ENCODE data around the gene CAT. TPM values are rescaled to one million over a fixed set of nuclear protein-coding genes. Genes with fewer than 3 reads are reported as not detected.
"Not testable (repeated sequence)": the region's sequence is repeated elsewhere in the genome, so short reads cannot be mapped to it uniquely, and the experiment has no call there.

Gene CAT
- total RNA-seq, 1 donor from 2014 or later: not detected

DNA sequence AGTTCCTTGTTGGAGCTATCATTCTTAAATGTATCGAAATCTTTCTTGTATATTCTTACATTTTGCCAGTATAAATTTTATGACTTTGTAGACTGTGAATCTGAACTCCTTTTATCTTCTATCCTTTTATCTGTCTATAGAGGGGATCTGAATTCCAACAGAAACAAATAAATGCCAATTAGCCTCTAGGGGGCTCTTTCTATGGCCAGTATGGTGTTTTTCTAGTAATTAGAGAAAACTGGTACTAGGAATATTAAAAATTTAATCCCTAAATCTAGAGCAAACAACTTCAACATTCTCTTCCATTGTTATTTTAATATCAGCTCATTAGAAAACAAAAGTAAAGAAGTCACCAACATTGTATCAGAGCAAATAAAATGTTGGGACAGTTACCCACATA, 21.5 kb upstream of the CAT start:
- Histone ChIP-seq H3K4me3 (no peak overlapping the region), H2AFZ (replicated peaks) (no peak overlapping the region), H3K27ac (no peak overlapping the region), H4K20me1 (ENCODE audit: low read depth) (no peaks in the 10 kb centered on the region), H3K36me3 (no peaks in the 10 kb centered on the region), H3K27me3 (no peaks in the 10 kb centered on the region), H3K79me2 (ENCODE audit: low read depth) (no peaks in the 10 kb centered on the region), H3F3A (ENCODE audit: low read depth) (no peaks in the 10 kb centered on the region), H3K4me1 (no peaks in the 10 kb centered on the region), H3K9ac (no peak overlapping the region), H3K4me2 (no peak overlapping the region), H3K9me3 (ENCODE audit: low read depth) (peaks cover 9% of the 10 kb centered on the region)
- Mint-ChIP-seq H3K36me3 (no peaks in the 10 kb centered on the region), H3K4me1 (no peaks in the 10 kb centered on the region), H3K27me3 (ENCODE audit: insufficient read depth, low read depth) (peaks cover 2% of the 10 kb centered on the region), H3K27ac (no peak overlapping the region), H3K4me3 (no peak overlapping the region), H3K9me3 (peaks cover 20% of the 10 kb centered on the region)
- DNase-seq (ENCODE audit: low spot score): no peak
- no peak for TF ChIP-seq EZH2phosphoT487 (IDR thresholded peaks at IDR 0.05)
- TF ChIP-seq, protein P1, sequence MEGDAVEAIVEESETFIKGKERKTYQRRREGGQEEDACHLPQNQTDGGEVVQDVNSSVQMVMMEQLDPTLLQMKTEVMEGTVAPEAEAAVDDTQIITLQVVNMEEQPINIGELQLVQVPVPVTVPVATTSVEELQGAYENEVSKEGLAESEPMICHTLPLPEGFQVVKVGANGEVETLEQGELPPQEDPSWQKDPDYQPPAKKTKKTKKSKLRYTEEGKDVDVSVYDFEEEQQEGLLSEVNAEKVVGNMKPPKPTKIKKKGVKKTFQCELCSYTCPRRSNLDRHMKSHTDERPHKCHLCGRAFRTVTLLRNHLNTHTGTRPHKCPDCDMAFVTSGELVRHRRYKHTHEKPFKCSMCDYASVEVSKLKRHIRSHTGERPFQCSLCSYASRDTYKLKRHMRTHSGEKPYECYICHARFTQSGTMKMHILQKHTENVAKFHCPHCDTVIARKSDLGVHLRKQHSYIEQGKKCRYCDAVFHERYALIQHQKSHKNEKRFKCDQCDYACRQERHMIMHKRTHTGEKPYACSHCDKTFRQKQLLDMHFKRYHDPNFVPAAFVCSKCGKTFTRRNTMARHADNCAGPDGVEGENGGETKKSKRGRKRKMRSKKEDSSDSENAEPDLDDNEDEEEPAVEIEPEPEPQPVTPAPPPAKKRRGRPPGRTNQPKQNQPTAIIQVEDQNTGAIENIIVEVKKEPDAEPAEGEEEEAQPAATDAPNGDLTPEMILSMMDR (IDR thresholded peaks at IDR 0.05): peak; percentile 33

DNA sequence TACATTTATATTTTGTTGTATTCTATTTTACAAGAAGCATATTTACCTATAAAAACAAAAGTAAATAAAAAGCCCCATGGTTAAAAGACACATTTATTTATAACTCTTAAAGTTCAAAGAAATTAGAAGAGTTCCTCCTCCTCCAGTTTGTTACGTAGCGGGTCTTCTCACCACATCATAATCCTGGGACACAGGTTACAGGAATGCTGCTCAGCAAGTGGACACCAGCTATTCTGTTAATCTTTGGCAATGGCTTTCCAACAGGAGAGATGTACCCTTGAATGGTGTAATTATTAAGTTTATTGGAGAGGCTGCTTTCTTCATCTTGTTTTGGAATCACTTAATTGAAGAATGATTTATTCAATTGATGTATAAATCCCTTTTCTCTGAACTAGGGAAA, 19.6 kb upstream of the CAT start:
- no peaks in the 10 kb centered on the region for H3K36me3 Mint-ChIP-seq
- no peak for DNase-seq (ENCODE audit: low spot score)
- H3K27me3 Mint-ChIP-seq (ENCODE audit: insufficient read depth, low read depth): peaks cover 2% of the 10 kb centered on the region
- no peak overlapping the region for H3K4me3 Mint-ChIP-seq
- Histone ChIP-seq H3K9ac (no peak overlapping the region), H3K27me3 (no peaks in the 10 kb centered on the region), H3K4me2 (no peak overlapping the region), H3K36me3 (no peaks in the 10 kb centered on the region), H3K79me2 (ENCODE audit: low read depth) (no peaks in the 10 kb centered on the region), H3K9me3 (ENCODE audit: low read depth) (no peaks in the 10 kb centered on the region), H3K4me1 (no peaks in the 10 kb centered on the region), H3F3A (ENCODE audit: low read depth) (no peaks in the 10 kb centered on the region), H4K20me1 (ENCODE audit: low read depth) (no peaks in the 10 kb centered on the region), H3K27ac (no peak overlapping the region), H2AFZ (replicated peaks) (no peak overlapping the region), H3K4me3 (no peak overlapping the region)
- TF ChIP-seq, protein P1 (IDR thresholded peaks at IDR 0.05): no peak
- no peak for TF ChIP-seq EZH2phosphoT487 (IDR thresholded peaks at IDR 0.05)
- TF ChIP-seq EZH2 (IDR thresholded peaks at IDR 0.05): no peak
- H3K4me1 Mint-ChIP-seq: no peaks in the 10 kb centered on the region
- peaks cover 8% of the 10 kb centered on the region for H3K9me3 Mint-ChIP-seq
- H3K27ac Mint-ChIP-seq: no peak overlapping the region

DNA sequence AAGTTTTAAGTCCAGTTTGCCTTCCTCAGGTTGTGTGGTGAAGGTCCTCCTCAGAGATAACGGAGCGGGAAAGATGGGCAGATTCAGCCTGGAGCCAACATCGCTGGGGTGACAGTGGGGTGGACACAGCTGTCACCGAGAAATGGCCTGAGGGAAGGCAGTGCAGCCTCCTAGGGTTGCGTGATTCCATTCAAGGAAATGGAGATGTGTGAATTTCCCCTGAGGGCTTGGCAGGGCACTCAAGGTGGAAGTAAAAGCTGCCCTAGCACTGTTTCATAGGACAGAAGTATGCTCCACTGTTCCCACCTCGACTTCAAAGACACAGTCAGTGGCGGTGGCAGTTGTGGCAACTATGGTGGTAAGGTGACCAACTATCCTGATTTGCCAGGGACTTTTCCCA, 15.4 kb upstream of the CAT start:
- DNase-seq (ENCODE audit: low spot score): no peak
- no peaks in the 10 kb centered on the region for H4K20me1 ChIP-seq (ENCODE audit: low read depth)
- no peaks in the 10 kb centered on the region for H3K9me3 ChIP-seq (ENCODE audit: low read depth)
- Mint-ChIP-seq H3K4me3 (no peak overlapping the region), H3K27me3 (ENCODE audit: insufficient read depth, low read depth) (no peaks in the 10 kb centered on the region), H3K36me3 (no peaks in the 10 kb centered on the region), H3K27ac (no peak overlapping the region), H3K4me1 (no peaks in the 10 kb centered on the region), H3K9me3 (no peaks in the 10 kb centered on the region)
- H3K4me3 ChIP-seq: no peak overlapping the region
- H3K9ac ChIP-seq: no peak overlapping the region
- H2AFZ ChIP-seq (replicated peaks): no peak overlapping the region
- H3K36me3 ChIP-seq: no peaks in the 10 kb centered on the region
- H3K4me2 ChIP-seq: no peak overlapping the region
- H3F3A ChIP-seq (ENCODE audit: low read depth): no peaks in the 10 kb centered on the region
- no peaks in the 10 kb centered on the region for H3K79me2 ChIP-seq (ENCODE audit: low read depth)
- H3K27ac ChIP-seq: no peak overlapping the region
- no peaks in the 10 kb centered on the region for H3K27me3 ChIP-seq
- no peaks in the 10 kb centered on the region for H3K4me1 ChIP-seq
- no peak for TF ChIP-seq EZH2 (IDR thresholded peaks at IDR 0.05)
- TF ChIP-seq, protein P1 (IDR thresholded peaks at IDR 0.05): no peak
- TF ChIP-seq EZH2phosphoT487 (IDR thresholded peaks at IDR 0.05): no peak

DNA sequence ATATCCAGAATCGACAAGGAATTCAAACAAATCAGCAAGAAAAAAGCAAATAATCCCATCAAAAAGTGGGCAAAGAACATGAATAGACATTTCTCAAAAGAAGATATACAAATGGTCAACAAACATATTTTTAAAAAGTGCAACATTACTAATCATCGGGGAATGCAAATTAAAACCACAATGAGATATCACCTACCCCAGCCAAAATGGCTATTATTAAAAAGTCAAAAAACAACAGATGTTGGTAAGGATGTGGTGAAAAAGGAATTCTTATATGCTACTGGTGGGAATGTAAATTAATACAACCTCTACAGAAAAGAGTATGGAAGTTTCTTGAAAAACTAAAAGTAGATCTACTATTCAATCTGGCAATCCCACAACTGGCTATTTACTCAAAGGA, 13.9 kb upstream of the CAT start:
- not testable (repeated sequence) for DNase-seq (ENCODE audit: low spot score); H3F3A ChIP-seq (ENCODE audit: low read depth); H4K20me1 ChIP-seq (ENCODE audit: low read depth); H3K4me3 ChIP-seq; H3K36me3 ChIP-seq; H3K27me3 ChIP-seq; H3K4me3 Mint-ChIP-seq; H3K4me1 Mint-ChIP-seq; H3K4me1 ChIP-seq; H3K27ac ChIP-seq; H3K27me3 Mint-ChIP-seq (ENCODE audit: insufficient read depth, low read depth); H2AFZ ChIP-seq (replicated peaks); H3K9me3 Mint-ChIP-seq; H3K27ac Mint-ChIP-seq; H3K9ac ChIP-seq; H3K9me3 ChIP-seq (ENCODE audit: low read depth); H3K4me2 ChIP-seq; H3K79me2 ChIP-seq (ENCODE audit: low read depth); H3K36me3 Mint-ChIP-seq

Data from neural progenitor cell (in vitro differentiated cells).